GM21526 (cell line): Measurements from ENCODE around the gene RTBDN.

Source experiments
- ATAC-seq: cut with Tn5 transposase; IDR thresholded peaks from one replicate; pipeline ENCODE4 v1.9.1; 2021; ENCODE audit warnings: moderate library complexity; ENCODE audit not compliant: unreplicated experiment, low FRiP score

Gene RTBDN

GRCh38 chr19:12834566-12834943 lies at the start of gene RTBDN:
Gene RTBDN (minus strand): TSS chr19:12834579. CDS start chr19:12829979, 4,600 bp downstream.
- ATAC-seq, result no peak

DNA sequence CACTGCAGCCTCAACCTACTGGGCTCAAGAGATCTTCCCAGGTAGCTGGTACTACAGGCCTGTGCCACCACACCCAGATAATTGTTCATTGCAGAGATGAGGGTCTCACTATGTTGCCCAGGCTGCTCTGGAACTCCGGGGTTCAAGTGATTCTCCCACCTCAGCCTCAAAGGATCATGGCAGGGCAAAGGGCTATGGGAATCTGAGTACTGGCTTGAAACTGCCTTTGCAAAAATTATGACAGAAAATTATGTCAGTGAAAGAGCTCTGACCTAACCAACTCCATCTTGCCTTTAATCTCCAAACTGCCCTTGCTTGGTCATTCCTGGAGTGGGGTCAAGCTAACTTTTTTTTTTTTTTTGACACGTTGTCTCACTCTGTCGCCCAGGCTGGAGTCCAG lies 48.2 kb upstream of the RTBDN start:
- ATAC-seq, result no peak

DNA sequence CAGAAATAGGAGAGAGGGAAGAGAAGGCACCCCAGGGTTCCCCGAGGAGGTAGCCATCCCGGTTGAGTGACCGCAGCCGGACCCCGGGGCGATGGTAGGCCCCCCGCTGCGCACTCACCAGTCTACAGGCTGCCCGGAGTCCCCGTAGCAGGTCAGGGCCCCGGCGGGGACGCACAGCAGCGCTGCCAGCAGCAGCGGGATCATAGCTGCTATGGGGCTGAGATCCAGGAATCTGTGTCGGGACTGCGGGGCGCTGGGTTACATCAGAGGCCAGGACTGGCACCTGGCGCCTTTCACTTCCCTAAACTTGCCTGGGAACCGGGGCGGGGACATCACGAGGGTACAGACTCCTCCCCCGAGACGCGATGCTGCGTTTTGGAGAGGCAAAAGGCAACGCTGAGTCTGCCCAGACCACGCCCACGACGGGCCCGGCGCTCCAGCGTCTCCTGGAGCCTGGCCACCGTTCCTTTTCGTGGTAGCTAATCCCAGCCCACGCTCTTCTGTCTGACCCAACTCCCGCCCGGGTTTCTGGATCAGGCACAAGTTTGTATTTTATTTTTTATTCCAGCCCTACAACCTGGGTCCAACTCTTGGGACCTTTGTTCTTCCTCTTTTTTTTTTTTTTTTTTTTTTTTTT lies 46.9 kb upstream of the RTBDN start, which contains the start of gene DNASE2:
DNASE2 (minus strand) TSS at position 278 of the 637 bp plus-strand sequence; CDS start at position 204, 74 bp downstream.
- peak; percentile 68 for ATAC-seq

GRCh38 chr19:12880551-12881171 lies 46.3 kb upstream of the RTBDN start:
- ATAC-seq, result peak; percentile 10

- ATAC-seq, result no peak
These were observed 40.7 kb upstream of the RTBDN start for GRCh38 chr19:12875086-12875485.

- ATAC-seq, result no peak
These were observed 39.7 kb upstream of the RTBDN start for GRCh38 chr19:12873891-12874745.

DNA sequence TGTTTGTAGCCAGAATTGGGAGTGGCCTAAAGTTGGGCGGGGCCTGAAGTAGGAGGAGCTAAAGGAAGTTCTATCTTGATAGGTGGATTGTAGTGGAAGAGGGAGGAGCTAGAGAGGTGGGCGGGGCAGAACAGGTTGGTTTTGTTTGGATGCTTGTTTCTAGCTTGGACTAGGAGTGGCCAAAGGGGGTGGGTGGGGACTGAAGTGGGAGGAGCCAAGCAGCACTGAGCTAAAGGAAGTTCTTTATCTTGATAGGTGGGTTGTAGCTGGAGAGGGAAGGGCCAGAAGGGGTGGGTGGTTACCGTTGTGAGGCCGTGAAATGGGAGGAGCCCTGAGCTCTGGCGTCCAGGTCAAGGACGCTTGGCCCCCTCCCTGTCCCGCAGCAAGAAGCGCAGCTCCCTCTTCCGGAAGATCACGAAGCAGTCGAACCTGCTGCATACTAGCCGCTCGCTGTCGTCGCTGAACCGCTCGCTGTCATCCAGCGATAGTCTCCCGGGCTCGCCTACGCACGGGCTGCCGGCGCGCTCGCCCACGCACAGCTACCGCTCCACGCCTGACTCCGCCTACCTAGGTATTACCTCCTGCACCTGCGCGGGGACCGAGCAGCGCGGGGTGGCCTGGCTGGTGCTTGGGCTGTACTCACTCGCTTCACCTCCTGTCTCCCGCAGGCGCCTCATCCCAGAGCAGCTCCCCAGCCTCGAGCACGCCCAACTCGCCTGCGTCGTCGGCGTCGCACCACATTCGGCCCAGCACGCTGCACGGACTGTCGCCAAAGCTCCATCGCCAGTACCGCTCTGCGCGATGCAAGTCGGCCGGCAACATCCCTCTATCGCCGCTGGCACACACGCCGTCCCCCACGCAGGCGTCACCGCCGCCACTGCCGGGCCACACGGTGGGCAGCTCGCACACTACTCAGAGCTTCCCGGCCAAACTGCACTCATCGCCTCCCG lies 38.8 kb upstream of the RTBDN start:
- no peak for ATAC-seq

GRCh38 chr19:12872255-12872654 lies 37.9 kb upstream of the RTBDN start:
- ATAC-seq, result no peak

- ATAC-seq, result no peak
These were observed 37.3 kb upstream of the RTBDN start for GRCh38 chr19:12871681-12872080.

GRCh38 chr19:12868540-12869112 lies 34.2 kb upstream of the RTBDN start:
- no peak for ATAC-seq

DNA sequence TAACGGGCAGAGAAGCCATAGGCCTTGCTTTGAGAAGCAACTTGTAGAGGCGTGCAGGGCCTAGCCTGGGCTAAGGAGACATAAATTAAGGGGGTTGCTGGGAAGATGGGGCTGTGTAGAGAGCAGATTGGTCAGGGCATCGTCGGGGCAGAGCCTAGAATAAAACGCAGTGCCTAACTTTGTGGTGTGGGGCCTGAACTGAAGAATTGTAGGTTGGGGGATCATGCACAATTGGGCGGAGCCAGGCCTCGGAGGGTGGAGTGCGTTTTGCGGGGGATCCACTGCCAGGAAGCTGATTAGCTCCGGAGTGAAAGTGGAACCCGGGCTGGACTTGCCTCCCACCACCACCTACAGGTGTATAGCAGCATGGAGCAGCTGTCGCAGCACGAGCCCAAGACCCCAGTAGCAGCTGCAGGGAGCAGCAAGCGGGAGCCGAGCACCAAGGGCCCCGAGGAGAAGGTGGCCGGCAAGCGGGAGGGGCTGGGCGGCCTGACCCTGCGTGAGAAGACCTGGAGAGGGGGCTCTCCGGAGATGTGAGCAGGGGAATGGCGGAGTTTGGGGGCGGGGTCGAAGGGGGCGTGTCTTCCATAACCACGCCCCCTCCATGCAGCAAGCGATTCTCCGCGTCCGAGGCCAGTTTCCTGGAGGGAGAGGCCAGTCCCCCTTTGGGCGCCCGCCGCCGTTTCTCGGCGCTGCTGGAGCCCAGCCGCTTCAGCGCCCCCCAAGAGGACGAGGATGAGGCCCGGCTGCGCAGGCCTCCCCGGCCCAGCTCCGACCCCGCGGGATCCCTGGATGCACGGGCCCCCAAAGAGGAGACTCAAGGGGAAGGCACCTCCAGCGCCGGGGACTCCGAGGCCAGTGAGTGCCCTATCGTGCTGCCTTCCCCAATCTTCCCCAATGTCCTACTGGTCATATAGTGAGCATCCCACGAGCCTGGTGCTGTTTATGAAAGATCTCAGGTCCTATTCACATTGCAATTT lies 33.0 kb upstream of the RTBDN start:
- ATAC-seq, result no peak

- no peak for ATAC-seq
These were observed 32.2 kb upstream of the RTBDN start for GRCh38 chr19:12866416-12867119.

DNA sequence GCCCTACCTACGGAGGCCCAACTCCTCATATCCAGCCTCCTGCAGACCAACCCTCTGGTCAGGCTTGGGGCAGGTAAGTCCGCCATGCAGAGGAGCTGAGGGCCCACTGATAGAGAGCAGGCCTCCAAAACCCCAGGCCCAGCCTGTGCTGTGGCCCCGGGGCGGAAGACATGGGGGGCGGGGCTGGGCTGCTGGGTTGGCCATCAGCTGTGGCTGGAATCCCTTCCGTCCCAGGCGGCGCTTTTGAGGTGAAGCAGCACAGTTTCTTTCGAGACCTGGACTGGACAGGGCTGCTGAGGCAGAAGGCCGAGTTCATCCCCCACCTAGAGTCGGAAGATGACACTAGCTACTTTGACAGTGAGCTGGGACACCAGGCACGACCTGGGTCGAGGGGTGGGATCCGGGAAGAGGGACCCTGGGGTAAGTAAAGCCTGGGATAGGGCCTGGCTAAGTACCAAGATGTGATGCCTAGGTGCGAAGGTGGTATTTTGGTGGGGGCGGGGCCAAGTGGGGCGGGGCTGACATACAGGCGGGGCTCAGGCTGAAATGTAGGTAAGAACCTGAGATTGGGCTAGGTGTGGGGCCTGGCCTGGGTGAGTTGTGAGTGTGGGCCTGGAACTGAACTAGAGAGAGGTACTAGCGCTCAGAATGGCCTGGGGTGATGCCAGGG lies 31.5 kb upstream of the RTBDN start:
- ATAC-seq, result no peak

DNA sequence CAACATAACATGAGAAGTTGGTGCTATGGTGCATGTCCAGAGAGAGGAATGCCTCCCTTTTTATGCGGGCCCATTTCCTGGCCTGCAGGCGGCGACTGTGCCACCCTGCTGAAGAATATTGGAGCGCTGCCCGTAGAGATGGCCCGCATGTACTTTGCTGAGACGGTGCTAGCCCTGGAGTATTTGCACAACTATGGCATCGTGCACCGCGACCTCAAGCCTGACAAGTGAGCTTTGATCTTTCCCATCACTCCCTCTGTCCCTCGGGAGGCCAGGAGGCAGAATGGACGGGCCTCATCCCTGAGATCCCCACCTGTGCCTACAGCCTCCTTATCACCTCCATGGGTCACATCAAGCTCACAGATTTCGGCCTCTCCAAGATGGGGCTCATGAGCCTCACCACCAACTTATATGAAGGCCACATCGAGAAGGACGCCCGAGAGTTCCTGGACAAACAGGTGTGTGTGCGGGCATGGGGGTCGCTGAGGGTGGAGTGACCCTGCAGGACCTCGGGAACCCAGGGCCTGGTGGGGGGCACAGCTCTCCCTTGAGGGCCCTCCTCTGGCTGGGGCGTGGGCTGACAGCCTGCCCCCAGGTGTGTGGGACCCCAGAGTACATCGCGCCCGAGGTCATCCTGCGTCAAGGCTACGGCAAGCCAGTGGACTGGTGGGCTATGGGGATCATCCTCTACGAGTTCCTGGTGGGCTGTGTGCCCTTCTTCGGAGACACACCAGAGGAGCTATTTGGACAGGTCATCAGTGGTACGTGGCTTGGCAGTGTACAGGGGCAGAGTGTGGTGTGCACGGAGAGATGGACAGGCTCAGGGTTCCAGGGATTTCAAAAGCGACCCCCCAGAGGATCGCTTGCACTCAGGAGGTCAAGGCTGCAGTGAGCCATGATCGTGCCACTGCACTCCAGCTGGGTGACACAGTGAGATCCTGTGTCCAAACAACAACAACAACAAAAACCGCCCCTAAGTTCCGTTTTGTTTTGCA lies 30.6 kb upstream of the RTBDN start:
- ATAC-seq, result no peak

- ATAC-seq, result no peak
These were observed 29.8 kb upstream of the RTBDN start for GRCh38 chr19:12864143-12864542.

GRCh38 chr19:12859546-12859945 lies 25.2 kb upstream of the RTBDN start:
- ATAC-seq, result no peak
